Trophoblast cell (in vitro differentiated cells and primary cell): Measurements from ENCODE around the gene SLC41A3.

Source experiments
- DNase-seq, 2 donors: peaks; one replicate each; pipeline ENCODE4 v3.0.0-alpha.2; 2016
- H2AFZ ChIP-seq: 2 replicates; pipeline ENCODE4 v1.6.1; 2013; ENCODE audit warnings: low read length, moderate library complexity, mild to moderate bottlenecking; ENCODE audit not compliant: insufficient read depth, poor library complexity
- H2AK5ac ChIP-seq: 2 replicates; pipeline ENCODE4 v1.6.1; 2013; ENCODE audit warnings: mild to moderate bottlenecking, low read length
- H2BK120ac ChIP-seq: 2 replicates; pipeline ENCODE4 v1.6.1; 2013; ENCODE audit warnings: low read length, mild to moderate bottlenecking, moderate library complexity; ENCODE audit not compliant: insufficient read depth, poor library complexity
- H2BK12ac ChIP-seq: 2 replicates; pipeline ENCODE4 v1.6.1; 2013; ENCODE audit warnings: mild to moderate bottlenecking, low read length, moderate library complexity
- H2BK5ac ChIP-seq: 2 replicates; pipeline ENCODE4 v1.6.1; 2013; ENCODE audit warnings: low read length, low read depth, moderate library complexity, mild to moderate bottlenecking; ENCODE audit not compliant: poor library complexity
- H3K14ac ChIP-seq: 2 replicates; pipeline ENCODE4 v1.6.1; 2013; ENCODE audit warnings: mild to moderate bottlenecking, low read length
- H3K18ac ChIP-seq: 2 replicates; pipeline ENCODE4 v1.6.1; 2013; ENCODE audit warnings: mild to moderate bottlenecking, low read length
- H3K23ac ChIP-seq: 2 replicates; pipeline ENCODE4 v1.6.1; 2013; ENCODE audit warnings: low read length
- H3K27ac ChIP-seq: 2 replicates; pipeline ENCODE4 v1.5.1; 2013; ENCODE audit warnings: low read depth, mild to moderate bottlenecking, inconsistent platforms, low read length, moderate library complexity
- H3K27me3 ChIP-seq: 2 replicates; pipeline ENCODE4 v1.6.1; 2013; ENCODE audit warnings: inconsistent platforms, mild to moderate bottlenecking, low read length, moderate library complexity; ENCODE audit not compliant: insufficient read depth
- H3K36me3 ChIP-seq, 2 experiments: 1 replicate in 1 of 2; 2 replicates in 1 of 2; pipeline ENCODE4 v1.6.1; 2013; ENCODE audit warnings: low read length in 2 of 2, mild to moderate bottlenecking in 2 of 2, moderate library complexity in 1 of 2; ENCODE audit not compliant: insufficient read depth in 2 of 2, control insufficient read depth in 1 of 2
- H3K4ac ChIP-seq: 2 replicates; pipeline ENCODE4 v1.6.1; 2013; ENCODE audit warnings: low read depth, mild to moderate bottlenecking, low read length, moderate library complexity
- H3K4me1 ChIP-seq, 2 experiments: 1 replicate in 1 of 2; 2 replicates in 1 of 2; pipeline ENCODE4 v1.6.1; 2013; ENCODE audit warnings: low read length in 2 of 2, mild to moderate bottlenecking in 2 of 2, moderate library complexity in 1 of 2; ENCODE audit not compliant: insufficient read depth in 2 of 2, control insufficient read depth in 1 of 2
- H3K4me2 ChIP-seq: 2 replicates; pipeline ENCODE4 v1.6.1; 2013; ENCODE audit warnings: inconsistent platforms, mild to moderate bottlenecking, low read length, moderate library complexity
- H3K4me3 ChIP-seq: 2 replicates; pipeline ENCODE4 v1.5.1; 2013; ENCODE audit warnings: mild to moderate bottlenecking, low read depth, low read length, inconsistent platforms
- H3K79me1 ChIP-seq: one replicate; pipeline ENCODE4 v1.6.1; 2013; ENCODE audit warnings: low read length
- H3K79me2 ChIP-seq: 2 replicates; pipeline ENCODE4 v1.6.1; 2013; ENCODE audit warnings: low read length, mild to moderate bottlenecking; ENCODE audit not compliant: control insufficient read depth, insufficient read depth, poor library complexity
- H3K9ac ChIP-seq: 2 replicates; pipeline ENCODE4 v1.6.1; 2013; ENCODE audit warnings: mild to moderate bottlenecking, low read length
- H3K9me3 ChIP-seq: 2 replicates; pipeline ENCODE4 v1.6.1; 2013; ENCODE audit warnings: low read depth, mild to moderate bottlenecking, control low read depth, inconsistent platforms, low read length; ENCODE audit not compliant: insufficient read depth
- H4K12ac ChIP-seq: 2 replicates; pipeline ENCODE4 v1.6.1; 2013; ENCODE audit warnings: low read depth, mild to moderate bottlenecking, low read length, moderate library complexity
- H4K8ac ChIP-seq: 2 replicates; pipeline ENCODE4 v1.6.1; 2013; ENCODE audit warnings: low read depth, mild to moderate bottlenecking, low read length, moderate library complexity
- H4K91ac ChIP-seq: one replicate; pipeline ENCODE4 v1.6.1; 2013; ENCODE audit warnings: low read depth, mild to moderate bottlenecking, low read length, moderate library complexity
- WGBS: extraction: QIAGEN DNeasy Blood & Tissue Kit; methylation state at CpG from one replicate; pipeline ENCODE4 v1.1.7; 2013; ENCODE audit warnings: missing lambda C conversion rate; ENCODE audit not compliant: insufficient read length, insufficient coverage; ENCODE audit errors: extremely low coverage; 5-methylcytosine and 5-hydroxymethylcytosine counted together

Gene SLC41A3

GRCh38 chr3:126109146-126109879, 25.4 kb upstream of the SLC41A3 start:
- no CpG with 5 or more reads among the region's 13 CpGs for WGBS
- H3K4me2 ChIP-seq = no peak overlapping the region
- H2AFZ ChIP-seq = no peak overlapping the region
- H3K4ac ChIP-seq = no peak overlapping the region
- no peaks in the 10 kb centered on the region for H3K27me3 ChIP-seq
- H4K8ac ChIP-seq = no peak overlapping the region
- H4K91ac ChIP-seq = no peak overlapping the region
- H3K36me3 ChIP-seq = no peaks in the 10 kb centered on the region
- no peak overlapping the region for H2BK12ac ChIP-seq
- H3K27ac ChIP-seq = no peak overlapping the region
- no peak overlapping the region for H2BK120ac ChIP-seq
- no peak overlapping the region for H2AK5ac ChIP-seq
- H3K79me2 ChIP-seq = no peaks in the 10 kb centered on the region
- peaks cover 3% of the 10 kb centered on the region for H3K9me3 ChIP-seq
- H3K14ac ChIP-seq = no peak overlapping the region
- no peaks in the 10 kb centered on the region for H3K79me1 ChIP-seq
- H3K4me3 ChIP-seq = no peak overlapping the region
- H3K23ac ChIP-seq = no peak overlapping the region
- no peak overlapping the region for H4K12ac ChIP-seq
- H2BK5ac ChIP-seq = no peak overlapping the region
- no peak overlapping the region for H3K18ac ChIP-seq
- H3K9ac ChIP-seq = no peak overlapping the region
- H3K4me1 ChIP-seq = no peaks in the 10 kb centered on the region
- no peak for DNase-seq

DNA sequence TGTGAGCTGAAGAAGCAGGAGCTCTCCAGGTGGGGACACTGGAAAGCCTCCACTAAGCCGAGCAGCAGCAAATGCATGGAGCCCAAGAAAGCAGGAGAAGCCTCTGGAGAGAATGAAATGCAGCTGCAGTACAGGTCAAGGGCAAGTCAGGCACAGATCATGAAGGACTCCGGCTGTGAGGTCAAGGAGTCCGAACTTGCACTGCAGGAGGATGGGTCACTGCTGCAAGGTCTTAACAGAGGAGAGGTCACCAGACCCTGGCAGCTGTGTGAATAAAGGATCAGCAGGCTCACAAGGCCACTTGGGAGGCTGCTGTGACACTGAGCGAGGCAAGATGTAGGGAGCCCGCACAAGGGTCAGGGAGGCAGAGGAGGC, 24.7 kb upstream of the SLC41A3 start:
- no peak overlapping the region for H3K27ac ChIP-seq
- H3K14ac ChIP-seq = no peak overlapping the region
- H3K18ac ChIP-seq = no peak overlapping the region
- no peak overlapping the region for H2AK5ac ChIP-seq
- H3K23ac ChIP-seq = no peak overlapping the region
- no peak overlapping the region for H2BK120ac ChIP-seq
- no peaks in the 10 kb centered on the region for H3K79me2 ChIP-seq
- no peak overlapping the region for H4K8ac ChIP-seq
- WGBS = no CpG with 5 or more reads among the region's 5 CpGs
- no peak for DNase-seq
- no peak overlapping the region for H2BK5ac ChIP-seq
- no peaks in the 10 kb centered on the region for H3K4me1 ChIP-seq
- no peaks in the 10 kb centered on the region for H3K27me3 ChIP-seq
- H2BK12ac ChIP-seq = no peak overlapping the region
- no peak overlapping the region for H3K9ac ChIP-seq
- no peak overlapping the region for H2AFZ ChIP-seq
- no peak overlapping the region for H3K4me3 ChIP-seq
- peaks cover 3% of the 10 kb centered on the region for H3K9me3 ChIP-seq
- no peaks in the 10 kb centered on the region for H3K79me1 ChIP-seq
- no peak overlapping the region for H3K4ac ChIP-seq
- no peaks in the 10 kb centered on the region for H3K36me3 ChIP-seq
- H4K91ac ChIP-seq = no peak overlapping the region
- no peak overlapping the region for H3K4me2 ChIP-seq
- H4K12ac ChIP-seq = no peak overlapping the region

DNA sequence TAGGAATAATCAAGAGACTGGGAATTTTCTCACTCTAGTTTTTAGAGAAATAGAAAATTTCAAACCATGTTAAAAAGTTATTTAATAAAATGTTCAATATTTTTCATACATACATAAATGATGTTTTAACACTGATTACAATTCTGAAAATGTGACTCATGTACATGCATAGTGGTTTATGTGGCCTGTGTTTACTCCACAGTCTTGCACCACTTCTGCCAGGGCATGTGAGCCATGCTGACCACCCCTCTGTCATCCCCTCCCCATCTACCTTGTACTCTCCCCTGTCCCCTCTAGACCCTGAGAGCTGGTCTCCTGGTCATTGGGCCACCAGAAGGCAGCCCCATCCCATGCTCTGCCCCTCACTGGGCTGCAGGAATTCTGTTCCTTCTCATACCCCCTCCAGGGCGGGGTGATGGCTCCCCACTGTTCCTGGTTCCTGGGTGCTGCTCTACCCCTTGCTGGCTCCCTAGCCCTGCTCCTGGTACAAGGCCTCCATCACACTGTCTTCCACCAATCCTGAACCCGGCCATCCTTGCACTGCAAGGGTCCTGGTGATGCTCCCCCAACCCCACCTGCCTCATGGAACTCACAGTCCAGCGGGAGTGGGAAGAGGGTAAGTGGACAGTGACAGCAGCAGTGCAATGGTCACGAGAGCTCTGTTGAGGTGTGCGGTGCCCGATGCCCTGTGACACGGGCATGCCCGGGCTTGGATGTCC, 24.2 kb upstream of the SLC41A3 start:
- H3K18ac ChIP-seq = no peak overlapping the region
- H4K8ac ChIP-seq = no peak overlapping the region
- no peaks in the 10 kb centered on the region for H3K79me1 ChIP-seq
- H3K9ac ChIP-seq = no peak overlapping the region
- no peak overlapping the region for H4K12ac ChIP-seq
- H3K79me2 ChIP-seq = no peaks in the 10 kb centered on the region
- no peak for DNase-seq
- no peak overlapping the region for H3K4me2 ChIP-seq
- H3K36me3 ChIP-seq = no peaks in the 10 kb centered on the region
- H2BK5ac ChIP-seq = no peak overlapping the region
- H2AK5ac ChIP-seq = no peak overlapping the region
- peaks cover 3% of the 10 kb centered on the region for H3K9me3 ChIP-seq
- H2AFZ ChIP-seq = no peak overlapping the region
- no peaks in the 10 kb centered on the region for H3K27me3 ChIP-seq
- no peaks in the 10 kb centered on the region for H3K4me1 ChIP-seq
- H3K4ac ChIP-seq = no peak overlapping the region
- no CpG with 5 or more reads among the region's 8 CpGs for WGBS
- no peak overlapping the region for H2BK120ac ChIP-seq
- no peak overlapping the region for H3K4me3 ChIP-seq
- H3K27ac ChIP-seq = no peak overlapping the region
- H2BK12ac ChIP-seq = no peak overlapping the region
- H3K23ac ChIP-seq = no peak overlapping the region
- no peak overlapping the region for H4K91ac ChIP-seq
- H3K14ac ChIP-seq = no peak overlapping the region

GRCh38 chr3:126107203-126107939, 23.4 kb upstream of the SLC41A3 start:
- Histone ChIP-seq H3K79me2 (no peaks in the 10 kb centered on the region), H2AFZ (no peak overlapping the region), H3K4me2 (no peak overlapping the region), H3K27ac (no peak overlapping the region), H3K23ac (no peak overlapping the region), H3K9me3 (peaks cover 3% of the 10 kb centered on the region), H2AK5ac (no peak overlapping the region), H3K4me3 (no peak overlapping the region), H3K27me3 (no peaks in the 10 kb centered on the region), H4K8ac (no peak overlapping the region), H2BK5ac (no peak overlapping the region), H4K91ac (no peak overlapping the region), H3K79me1 (no peaks in the 10 kb centered on the region), H3K36me3 (no peaks in the 10 kb centered on the region), H2BK120ac (no peak overlapping the region), H3K4ac (no peak overlapping the region), H4K12ac (no peak overlapping the region), H3K14ac (no peak overlapping the region), H3K9ac (no peak overlapping the region), H2BK12ac (no peak overlapping the region), H3K4me1 (no peaks in the 10 kb centered on the region), H3K18ac (no peak overlapping the region)
- WGBS = no CpG with 5 or more reads among the region's 17 CpGs
- DNase-seq = no peak
